CD4-positive, alpha-beta T cell (primary cell): ENCODE data around the gene CYP24A1. TPM values are rescaled to one million over a fixed set of nuclear protein-coding genes. Genes with fewer than 3 reads are reported as not detected.

Source experiments
- ATAC-seq: fragments of 200-7000 bp; cut with Tn5 transposase; one replicate; pipeline ENCODE4 v1.10.0; 2022; ENCODE audit warnings: mild to moderate bottlenecking; ENCODE audit not compliant: poor library complexity
- CTCF ChIA-PET: fragments of 350-600 bp; sonication (Branson Sonifier 250); formaldehyde crosslinking; loops from one replicate; lab custom pipeline; 2021; ENCODE audit warnings: antibody characterized with exemption, inconsistent platforms; lab: Charles Lee
- POLR2A ChIA-PET: fragments of 350-600 bp; sonication (Branson Sonifier 250); formaldehyde crosslinking; loops from one replicate; lab custom pipeline; 2021; ENCODE audit warnings: antibody characterized with exemption, inconsistent platforms; lab: Charles Lee
- DNase-seq, 14 experiments: peaks; one replicate each; pipeline ENCODE4 v3.0.0-alpha.2; 2013 to 2020; ENCODE audit warnings: mixed read lengths in 2 of 14
- H3K27ac ChIP-seq, 2 donors: one replicate each; pipeline versions ENCODE4 v1.5.1 to v1.7.0; 2013; ENCODE audit warnings: low read length in 2 of 2, low read depth in 1 of 2, mild to moderate bottlenecking in 1 of 2
- H3K27me3 ChIP-seq, 2 experiments: 1 replicate in 1 of 2; 2 replicates in 1 of 2; pipeline versions ENCODE4 v1.6.1 to v1.7.0; 2013; ENCODE audit warnings: low read length in 2 of 2, control low read depth in 1 of 2, mild to moderate bottlenecking in 1 of 2, moderate library complexity in 1 of 2; ENCODE audit not compliant: insufficient read depth in 2 of 2, control insufficient read depth in 1 of 2
- H3K36me3 ChIP-seq: one replicate; pipeline ENCODE4 v1.6.1; 2013; ENCODE audit warnings: low read length, control low read depth; ENCODE audit not compliant: insufficient read depth
- H3K4me1 ChIP-seq: one replicate; pipeline ENCODE4 v1.6.1; 2013; ENCODE audit warnings: low read length, control low read depth; ENCODE audit not compliant: insufficient read depth
- H3K4me3 ChIP-seq: one replicate; pipeline ENCODE4 v1.5.1; 2013; ENCODE audit warnings: mild to moderate bottlenecking, low read length, moderate library complexity
- H3K9me3 ChIP-seq, 2 experiments: 1 replicate in 1 of 2; 2 replicates in 1 of 2; pipeline versions ENCODE4 v1.6.1 to v1.7.0; 2013; ENCODE audit warnings: low read length in 2 of 2, mild to moderate bottlenecking in 2 of 2, control low read depth in 1 of 2, moderate library complexity in 1 of 2; ENCODE audit not compliant: control insufficient read depth in 1 of 2, insufficient read depth in 1 of 2
- H3K27ac Mint-ChIP-seq: one replicate; pipeline ENCODE4 v1.8.0; 2020; ENCODE audit warnings: mixed read lengths
- H3K27me3 Mint-ChIP-seq: one replicate; pipeline ENCODE4 v1.8.0; 2021; ENCODE audit warnings: mixed read lengths
- H3K36me3 Mint-ChIP-seq: one replicate; pipeline ENCODE4 v1.8.0; 2021; ENCODE audit warnings: low read depth, mixed read lengths
- H3K4me1 Mint-ChIP-seq: one replicate; pipeline ENCODE4 v1.8.0; 2021; ENCODE audit warnings: low read depth, mixed read lengths
- H3K4me3 Mint-ChIP-seq: one replicate; pipeline ENCODE4 v1.8.0; 2020; ENCODE audit warnings: mild to moderate bottlenecking, mixed read lengths
- H3K9me3 Mint-ChIP-seq: one replicate; pipeline ENCODE4 v1.8.0; 2020; ENCODE audit warnings: mixed read lengths
- intact Hi-C, 2 experiments: fragments of 100-400 bp; cut with DNase I in 1 of 2; cut with micrococcal nuclease in 1 of 2; formaldehyde crosslinking; loops; one replicate each; pipeline versions ENCODE4 v1.15.1 to v1.9.0; 2023 to 2025; cut with DNase I, micrococcal nuclease
- total RNA-seq, 174 experiments: library from RNA in 2 of 174; stranded (reverse) in 2 of 174; gene quantifications; one replicate each; pipeline ENCODE4 v1.2.3 and lab custom pipeline; 2021 to 2026
- TF ChIP-seq, protein P1 (sequence below): fragments of 200-600 bp; IDR thresholded peaks from one replicate; pipeline ENCODE4 v1.8.0; 2022; ENCODE audit warnings: antibody characterized with exemption, mild to moderate bottlenecking

CYP24A1 gene
- total RNA-seq, 2 experiments from 2014 or later = 0.56 to 1.0 TPM

- Histone ChIP-seq H3K36me3 (no peaks in the 10 kb centered on the region), H3K27ac (no peak overlapping the region), H3K4me1 (no peaks in the 10 kb centered on the region), H3K27me3 (peaks cover 0 to 5% of the 10 kb centered on the region in 2 experiments), H3K9me3 (no peaks in the 10 kb centered on the region), H3K4me3 (no peak overlapping the region)
- ATAC-seq (no peak), DNase-seq (no peak)
- H3K36me3 Mint-ChIP-seq = no peaks in the 10 kb centered on the region
- POLR2A ChIA-PET = no interaction called here
- CTCF ChIA-PET = no interaction called here
- peaks cover 37% of the 10 kb centered on the region for H3K27me3 Mint-ChIP-seq
- no peak overlapping the region for H3K4me3 Mint-ChIP-seq
- no peak overlapping the region for H3K27ac Mint-ChIP-seq
- intact Hi-C loops = no loop called here
- H3K4me1 Mint-ChIP-seq = no peaks in the 10 kb centered on the region
- H3K9me3 Mint-ChIP-seq = no peaks in the 10 kb centered on the region
- TF ChIP-seq, protein P1, sequence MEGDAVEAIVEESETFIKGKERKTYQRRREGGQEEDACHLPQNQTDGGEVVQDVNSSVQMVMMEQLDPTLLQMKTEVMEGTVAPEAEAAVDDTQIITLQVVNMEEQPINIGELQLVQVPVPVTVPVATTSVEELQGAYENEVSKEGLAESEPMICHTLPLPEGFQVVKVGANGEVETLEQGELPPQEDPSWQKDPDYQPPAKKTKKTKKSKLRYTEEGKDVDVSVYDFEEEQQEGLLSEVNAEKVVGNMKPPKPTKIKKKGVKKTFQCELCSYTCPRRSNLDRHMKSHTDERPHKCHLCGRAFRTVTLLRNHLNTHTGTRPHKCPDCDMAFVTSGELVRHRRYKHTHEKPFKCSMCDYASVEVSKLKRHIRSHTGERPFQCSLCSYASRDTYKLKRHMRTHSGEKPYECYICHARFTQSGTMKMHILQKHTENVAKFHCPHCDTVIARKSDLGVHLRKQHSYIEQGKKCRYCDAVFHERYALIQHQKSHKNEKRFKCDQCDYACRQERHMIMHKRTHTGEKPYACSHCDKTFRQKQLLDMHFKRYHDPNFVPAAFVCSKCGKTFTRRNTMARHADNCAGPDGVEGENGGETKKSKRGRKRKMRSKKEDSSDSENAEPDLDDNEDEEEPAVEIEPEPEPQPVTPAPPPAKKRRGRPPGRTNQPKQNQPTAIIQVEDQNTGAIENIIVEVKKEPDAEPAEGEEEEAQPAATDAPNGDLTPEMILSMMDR = no peak
Observed at GRCh38 chr20:54158226-54158625, 15.6 kb downstream of the CYP24A1 start.

DNA sequence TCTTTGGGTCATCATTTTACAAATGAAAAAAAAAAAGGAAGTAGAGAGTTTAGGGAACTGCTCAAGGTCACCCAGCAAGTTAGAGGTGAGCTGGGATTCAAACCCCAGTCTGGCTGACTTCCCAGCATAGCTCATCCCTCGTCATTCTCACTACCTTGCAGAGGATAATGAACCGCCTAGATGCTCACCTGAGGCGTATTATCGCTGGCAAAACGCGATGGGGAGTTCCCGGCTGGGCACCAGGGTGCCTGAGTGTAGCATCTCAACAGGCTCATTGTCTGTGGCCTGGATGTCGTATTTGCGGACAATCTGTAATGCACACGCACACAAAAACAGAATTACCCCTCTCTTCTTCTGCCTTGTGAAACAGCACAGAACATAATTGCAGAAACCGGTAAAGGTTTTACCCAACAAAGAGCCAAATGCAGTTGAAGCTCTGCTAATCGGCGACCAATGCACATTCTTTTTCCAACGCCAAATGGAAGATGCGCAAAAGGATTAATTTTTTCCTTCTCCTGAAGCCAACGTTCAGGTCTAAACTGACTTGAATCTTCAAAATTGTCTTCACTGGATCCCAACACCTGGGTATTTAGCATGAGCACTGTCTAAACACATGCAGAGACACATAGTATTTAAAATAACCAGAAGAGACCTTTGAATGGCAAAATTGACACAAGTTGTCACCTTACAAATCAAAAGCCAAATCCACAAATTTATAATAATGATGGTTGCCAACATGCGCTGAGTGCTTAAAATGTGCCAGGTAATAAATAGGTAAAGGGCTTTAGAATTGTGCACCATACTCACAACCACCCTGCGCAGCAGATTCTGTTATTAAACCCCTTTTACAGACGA is 16.6 kb downstream of the CYP24A1 start:
- Mint-ChIP-seq H3K36me3 (no peaks in the 10 kb centered on the region), H3K27ac (no peak overlapping the region), H3K4me3 (no peak overlapping the region), H3K9me3 (no peaks in the 10 kb centered on the region), H3K4me1 (no peaks in the 10 kb centered on the region), H3K27me3 (peaks cover 27% of the 10 kb centered on the region)
- no peaks in the 10 kb centered on the region for H3K9me3 ChIP-seq
- CTCF ChIA-PET = no interaction called here
- intact Hi-C loops = no loop called here
- H3K4me3 ChIP-seq = no peak overlapping the region
- TF ChIP-seq, protein P1 = no peak
- no peaks in the 10 kb centered on the region for H3K4me1 ChIP-seq
- DNase-seq (no peak), ATAC-seq (no peak)
- H3K27ac ChIP-seq = no peak overlapping the region
- no peaks in the 10 kb centered on the region for H3K36me3 ChIP-seq
- POLR2A ChIA-PET = no interaction called here
- H3K27me3 ChIP-seq = peaks cover 0 to 5% of the 10 kb centered on the region in 2 experiments

GRCh38 chr20:54156522-54156921 is 17.3 kb downstream of the CYP24A1 start:
- DNase-seq (no peak), ATAC-seq (no peak)
- intact Hi-C loops = no loop called here
- Histone ChIP-seq H3K4me1 (no peaks in the 10 kb centered on the region), H3K4me3 (no peak overlapping the region), H3K27ac (no peak overlapping the region), H3K9me3 (no peaks in the 10 kb centered on the region), H3K36me3 (no peaks in the 10 kb centered on the region), H3K27me3 (peaks cover 0 to 5% of the 10 kb centered on the region in 2 experiments)
- Mint-ChIP-seq H3K36me3 (no peaks in the 10 kb centered on the region), H3K27ac (no peak overlapping the region), H3K9me3 (no peaks in the 10 kb centered on the region), H3K4me3 (no peak overlapping the region), H3K4me1 (no peaks in the 10 kb centered on the region), H3K27me3 (peaks cover 25% of the 10 kb centered on the region)
- POLR2A ChIA-PET = no interaction called here
- CTCF ChIA-PET = no interaction called here
- TF ChIP-seq, protein P1 = no peak
